AG09309 (cell line): ENCODE measurements around the gene PVRIG.
"Not testable (repeated sequence)": the region's sequence is repeated elsewhere in the genome, so short reads cannot be mapped to it uniquely, and the experiment has no call there.

ENCODE experiments used
- DNase-seq: peaks from one replicate; pipeline ENCODE4 v3.0.0-alpha.2; 2010; ENCODE audit warnings: low read depth
- H3K4me3 ChIP-seq: 2 replicates; pipeline ENCODE4 v1.5.1; 2011; ENCODE audit warnings: mild to moderate bottlenecking, low read depth, low read length, moderate library complexity; ENCODE audit not compliant: control insufficient read depth
- TF ChIP-seq, protein P1 (sequence below): IDR thresholded peaks from 2 replicates; pipeline ENCODE4 v1.5.1; 2011; ENCODE audit warnings: mild to moderate bottlenecking, low read depth, low read length, inconsistent platforms; ENCODE audit not compliant: insufficient read depth, control insufficient read depth; ENCODE audit errors: missing control alignments

The PVRIG gene

GRCh38 chr7:100175296-100175935, 44.3 kb upstream of the PVRIG start:
- H3K4me3 ChIP-seq: no peak overlapping the region
- TF ChIP-seq, protein P1, sequence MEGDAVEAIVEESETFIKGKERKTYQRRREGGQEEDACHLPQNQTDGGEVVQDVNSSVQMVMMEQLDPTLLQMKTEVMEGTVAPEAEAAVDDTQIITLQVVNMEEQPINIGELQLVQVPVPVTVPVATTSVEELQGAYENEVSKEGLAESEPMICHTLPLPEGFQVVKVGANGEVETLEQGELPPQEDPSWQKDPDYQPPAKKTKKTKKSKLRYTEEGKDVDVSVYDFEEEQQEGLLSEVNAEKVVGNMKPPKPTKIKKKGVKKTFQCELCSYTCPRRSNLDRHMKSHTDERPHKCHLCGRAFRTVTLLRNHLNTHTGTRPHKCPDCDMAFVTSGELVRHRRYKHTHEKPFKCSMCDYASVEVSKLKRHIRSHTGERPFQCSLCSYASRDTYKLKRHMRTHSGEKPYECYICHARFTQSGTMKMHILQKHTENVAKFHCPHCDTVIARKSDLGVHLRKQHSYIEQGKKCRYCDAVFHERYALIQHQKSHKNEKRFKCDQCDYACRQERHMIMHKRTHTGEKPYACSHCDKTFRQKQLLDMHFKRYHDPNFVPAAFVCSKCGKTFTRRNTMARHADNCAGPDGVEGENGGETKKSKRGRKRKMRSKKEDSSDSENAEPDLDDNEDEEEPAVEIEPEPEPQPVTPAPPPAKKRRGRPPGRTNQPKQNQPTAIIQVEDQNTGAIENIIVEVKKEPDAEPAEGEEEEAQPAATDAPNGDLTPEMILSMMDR: no peak

GRCh38 chr7:100176096-100177044, 43.4 kb upstream of the PVRIG start:
- H3K4me3 ChIP-seq: peak overlapping the region; percentile 78
- TF ChIP-seq, protein P1: no peak
- DNase-seq: no peak

More at GRCh38 chr7:100175296-100175935, 44.3 kb upstream of the PVRIG start:
- DNase-seq: no peak

DNA sequence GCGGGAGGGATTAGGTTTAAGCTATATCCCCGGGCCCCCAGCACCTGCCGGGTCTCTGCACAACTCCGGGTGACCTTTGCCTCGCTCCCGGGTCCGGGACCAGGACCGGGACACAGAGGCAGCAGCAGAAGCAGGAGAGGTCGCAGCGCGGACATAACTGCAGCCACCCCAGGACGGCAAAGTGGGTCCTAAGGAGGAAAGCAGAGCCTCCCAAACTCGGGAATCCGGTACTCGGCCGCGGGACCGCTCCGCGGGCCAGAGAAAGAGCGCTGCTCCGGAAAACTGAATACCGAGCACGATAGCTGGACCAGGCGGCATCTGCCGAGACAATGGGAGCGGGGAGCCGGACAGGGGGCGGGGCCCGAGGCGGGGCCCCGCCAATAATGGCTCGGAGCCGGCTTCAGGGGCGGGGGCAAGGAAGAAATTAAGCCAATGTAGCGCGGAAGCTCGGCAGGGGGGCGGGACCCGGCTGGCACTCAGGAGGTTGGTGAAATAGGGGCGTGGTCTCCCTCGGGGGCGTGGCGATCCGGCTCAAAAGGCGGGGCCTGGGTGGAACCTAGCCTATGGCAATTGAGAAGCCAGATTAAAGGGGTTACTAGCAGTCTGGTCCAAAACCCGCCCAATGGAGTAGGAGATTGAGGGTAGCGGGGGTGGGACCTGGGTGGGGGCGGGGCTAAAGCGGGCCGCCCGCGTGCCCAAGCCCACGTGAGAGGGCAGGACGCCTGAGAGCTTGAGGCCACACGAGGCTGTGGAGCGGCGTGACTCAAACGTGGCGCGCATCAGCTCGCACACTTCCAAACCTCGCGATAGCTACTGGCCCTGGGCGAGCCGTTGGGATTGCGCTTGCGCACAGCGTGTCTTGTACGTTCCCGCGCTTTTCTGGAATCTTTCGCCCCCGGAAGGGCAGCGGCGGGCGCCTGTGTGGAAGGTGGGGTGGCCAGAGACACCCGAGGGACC, 42.4 kb upstream of the PVRIG start, which contains the start of the genes GPC2 and STAG3:
GPC2 (minus strand) TSS at position 337 of the 957 bp plus-strand sequence; CDS start at position 155, 182 bp downstream.
STAG3 (plus strand) TSS at position 874 of the 957 bp plus-strand sequence. CDS start 2,639 bp downstream, outside the sequence.
- TF ChIP-seq, protein P1: no peak
- H3K4me3 ChIP-seq: peak within 1 kb of the TSS; percentile 78
- DNase-seq: peak; percentile 76

GRCh38 chr7:100180084-100180483, 39.7 kb upstream of the PVRIG start:
- not testable (repeated sequence) for DNase-seq, H3K4me3 ChIP-seq

DNA sequence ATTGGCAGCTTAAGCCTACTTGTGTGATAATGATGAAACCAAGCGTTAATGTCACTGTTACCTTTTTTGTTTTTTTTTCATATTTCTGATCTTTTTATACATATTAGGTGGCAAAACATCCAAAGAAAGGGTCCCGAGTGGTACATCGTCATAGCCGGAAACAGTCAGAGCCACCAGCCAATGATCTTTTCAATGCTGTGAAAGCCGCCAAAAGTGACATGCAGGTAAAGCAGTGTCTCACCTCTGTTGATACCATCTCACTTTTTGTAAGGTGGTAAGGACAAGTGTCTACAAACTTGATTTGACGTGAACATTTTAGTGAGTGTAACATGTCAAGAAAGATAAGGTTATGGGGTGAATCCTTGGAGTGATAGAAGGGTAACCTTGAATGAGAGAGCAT, 37.1 kb upstream of the PVRIG start:
- H3K4me3 ChIP-seq, DNase-seq: not testable (repeated sequence)

DNA sequence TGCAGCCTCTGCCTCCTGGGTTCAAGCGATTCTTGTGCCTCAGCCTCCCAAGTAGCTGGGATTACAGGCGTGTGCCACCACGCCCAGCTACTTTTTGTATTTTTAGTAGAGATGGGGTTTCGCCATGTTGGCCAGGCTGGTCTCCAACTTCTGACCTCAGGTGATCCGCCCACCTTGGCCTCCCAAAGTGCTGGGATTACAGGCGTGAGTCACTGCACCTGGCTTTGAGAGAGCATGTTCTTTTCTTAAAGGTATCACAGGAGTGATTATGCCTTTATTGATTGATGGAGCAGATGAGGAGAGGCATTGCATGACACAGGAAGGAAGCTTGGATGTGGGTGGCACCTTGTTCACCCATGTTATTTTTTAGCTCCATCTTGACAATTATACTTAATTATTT, 36.7 kb upstream of the PVRIG start:
- H3K4me3 ChIP-seq, DNase-seq: not testable (repeated sequence)

GRCh38 chr7:100185726-100186125, 34.0 kb upstream of the PVRIG start:
- TF ChIP-seq, protein P1: no peak
- H3K4me3 ChIP-seq: no peak overlapping the region
- DNase-seq: no peak
